ENCODE measurements around the gene CABP4. TPM values are rescaled to one million over a fixed set of nuclear protein-coding genes. Genes with fewer than 3 reads are reported as not detected.
"Not testable (repeated sequence)": the region's sequence is repeated elsewhere in the genome, so short reads cannot be mapped to it uniquely, and the experiment has no call there.

Gene CABP4
- total RNA-seq, 2 donors from 2014 or later = 5.3 to 5.7 TPM

DNA sequence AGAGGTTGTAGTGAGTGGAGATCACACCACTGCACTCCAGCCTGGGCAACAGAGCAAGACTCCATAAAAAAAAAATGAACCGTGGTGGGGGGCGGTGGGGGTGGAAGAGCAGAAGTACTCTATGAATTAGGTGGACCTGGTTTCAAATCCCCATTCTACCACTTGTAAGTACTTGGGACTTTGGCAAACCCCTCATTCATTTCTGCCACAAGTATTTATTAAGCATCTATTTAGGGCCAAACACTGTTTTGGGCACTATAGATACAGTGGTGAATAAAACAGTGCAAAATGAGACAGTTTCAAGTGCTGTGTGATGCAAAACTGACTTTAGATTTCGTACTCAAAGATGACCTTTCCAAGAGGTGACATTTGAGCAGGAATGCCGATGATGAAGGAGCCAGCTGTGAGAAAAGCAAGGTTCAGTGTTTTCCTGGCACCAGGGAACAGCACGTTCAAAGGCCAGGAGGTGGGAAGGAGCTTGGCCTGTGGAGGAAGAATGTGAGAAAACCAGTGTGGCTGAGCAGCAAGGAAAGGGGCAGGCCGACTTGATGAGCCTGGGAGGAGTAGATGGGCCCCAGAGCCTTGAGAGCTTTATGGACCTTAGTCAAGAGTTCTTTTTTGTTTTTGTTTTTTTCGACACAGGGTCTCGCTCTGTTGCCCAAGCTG lies 15.3 kb downstream of the CABP4 start:
- TF ChIP-seq, protein P1, sequence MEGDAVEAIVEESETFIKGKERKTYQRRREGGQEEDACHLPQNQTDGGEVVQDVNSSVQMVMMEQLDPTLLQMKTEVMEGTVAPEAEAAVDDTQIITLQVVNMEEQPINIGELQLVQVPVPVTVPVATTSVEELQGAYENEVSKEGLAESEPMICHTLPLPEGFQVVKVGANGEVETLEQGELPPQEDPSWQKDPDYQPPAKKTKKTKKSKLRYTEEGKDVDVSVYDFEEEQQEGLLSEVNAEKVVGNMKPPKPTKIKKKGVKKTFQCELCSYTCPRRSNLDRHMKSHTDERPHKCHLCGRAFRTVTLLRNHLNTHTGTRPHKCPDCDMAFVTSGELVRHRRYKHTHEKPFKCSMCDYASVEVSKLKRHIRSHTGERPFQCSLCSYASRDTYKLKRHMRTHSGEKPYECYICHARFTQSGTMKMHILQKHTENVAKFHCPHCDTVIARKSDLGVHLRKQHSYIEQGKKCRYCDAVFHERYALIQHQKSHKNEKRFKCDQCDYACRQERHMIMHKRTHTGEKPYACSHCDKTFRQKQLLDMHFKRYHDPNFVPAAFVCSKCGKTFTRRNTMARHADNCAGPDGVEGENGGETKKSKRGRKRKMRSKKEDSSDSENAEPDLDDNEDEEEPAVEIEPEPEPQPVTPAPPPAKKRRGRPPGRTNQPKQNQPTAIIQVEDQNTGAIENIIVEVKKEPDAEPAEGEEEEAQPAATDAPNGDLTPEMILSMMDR (IDR thresholded peaks at IDR 0.05) = no peak
- no peak overlapping the region for H3K4me3 ChIP-seq
- H3K27me3 ChIP-seq (replicated peaks; ENCODE audit: insufficient read depth) = no peaks in the 10 kb centered on the region
- no peaks in the 10 kb centered on the region for H3K9me3 ChIP-seq
- peaks cover 10 to 31% of the 10 kb centered on the region in 2 donors for H3K4me1 ChIP-seq (ENCODE audit: control insufficient read depth in 1 of 2, low read depth in 2 of 2)
- no peak overlapping the region for H3K27ac ChIP-seq
- H3K36me3 ChIP-seq = no peaks in the 10 kb centered on the region
- ATAC-seq (ENCODE audit: insufficient number of reproducible peaks, low FRiP score, low read depth) = no peak
- no peak for DNase-seq (ENCODE audit: low spot score)

DNA sequence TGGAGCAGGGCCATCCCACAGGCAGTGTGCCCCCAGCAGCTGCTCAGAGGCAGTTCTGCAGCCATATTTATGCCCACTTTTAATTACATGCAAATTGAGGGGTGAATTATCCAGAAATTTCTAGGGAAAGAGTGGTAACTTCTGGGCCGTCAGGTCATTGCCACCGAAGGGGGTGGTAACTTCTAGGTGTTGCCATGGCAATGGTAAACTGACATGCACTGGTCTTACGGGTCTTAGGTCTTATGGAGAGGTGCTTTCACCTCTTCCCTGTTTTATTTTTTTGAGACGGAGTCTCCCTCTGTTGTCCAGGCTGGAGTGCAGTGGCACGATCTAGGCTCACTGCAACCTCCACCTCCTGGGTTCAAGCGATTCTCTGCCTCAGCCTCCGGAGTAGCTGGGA lies 17.7 kb downstream of the CABP4 start:
- TF ChIP-seq, protein P1 (IDR thresholded peaks at IDR 0.05) = no peak
- H3K27me3 ChIP-seq (replicated peaks; ENCODE audit: insufficient read depth) = no peaks in the 10 kb centered on the region
- ATAC-seq (ENCODE audit: insufficient number of reproducible peaks, low FRiP score, low read depth) = no peak
- no peaks in the 10 kb centered on the region for H3K36me3 ChIP-seq
- DNase-seq (ENCODE audit: low spot score) = no peak
- H3K4me3 ChIP-seq = no peak overlapping the region
- peaks cover 5 to 13% of the 10 kb centered on the region in 2 donors for H3K4me1 ChIP-seq (ENCODE audit: control insufficient read depth in 1 of 2, low read depth in 2 of 2)
- H3K9me3 ChIP-seq = no peaks in the 10 kb centered on the region
- no peak overlapping the region for H3K27ac ChIP-seq

DNA sequence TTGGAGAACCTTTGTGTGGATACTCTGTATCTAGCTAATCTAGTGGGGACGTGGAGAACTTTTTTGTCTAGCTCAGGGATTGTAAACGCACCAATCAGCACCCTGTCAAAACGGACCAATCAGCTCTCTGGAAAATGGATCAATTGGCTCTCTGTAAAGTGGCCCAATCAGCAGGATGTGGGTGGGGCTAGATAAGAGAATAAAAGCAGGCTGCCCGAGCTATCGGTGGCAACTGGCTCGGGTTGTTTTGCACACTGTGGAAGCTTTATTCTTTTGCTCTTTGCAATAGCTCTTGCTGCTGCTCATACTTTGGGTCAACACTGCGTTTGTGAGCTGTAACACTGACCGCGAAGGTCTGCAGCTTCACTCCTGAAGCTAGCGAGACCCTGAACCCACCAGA lies 21.5 kb downstream of the CABP4 start:
- ATAC-seq (ENCODE audit: insufficient number of reproducible peaks, low FRiP score, low read depth); H3K36me3 ChIP-seq; H3K9me3 ChIP-seq; H3K4me3 ChIP-seq; DNase-seq (ENCODE audit: low spot score); H3K27ac ChIP-seq; H3K27me3 ChIP-seq (replicated peaks; ENCODE audit: insufficient read depth); H3K4me1 ChIP-seq (ENCODE audit: control insufficient read depth in 1 of 2, low read depth in 2 of 2): not testable (repeated sequence)

DNA sequence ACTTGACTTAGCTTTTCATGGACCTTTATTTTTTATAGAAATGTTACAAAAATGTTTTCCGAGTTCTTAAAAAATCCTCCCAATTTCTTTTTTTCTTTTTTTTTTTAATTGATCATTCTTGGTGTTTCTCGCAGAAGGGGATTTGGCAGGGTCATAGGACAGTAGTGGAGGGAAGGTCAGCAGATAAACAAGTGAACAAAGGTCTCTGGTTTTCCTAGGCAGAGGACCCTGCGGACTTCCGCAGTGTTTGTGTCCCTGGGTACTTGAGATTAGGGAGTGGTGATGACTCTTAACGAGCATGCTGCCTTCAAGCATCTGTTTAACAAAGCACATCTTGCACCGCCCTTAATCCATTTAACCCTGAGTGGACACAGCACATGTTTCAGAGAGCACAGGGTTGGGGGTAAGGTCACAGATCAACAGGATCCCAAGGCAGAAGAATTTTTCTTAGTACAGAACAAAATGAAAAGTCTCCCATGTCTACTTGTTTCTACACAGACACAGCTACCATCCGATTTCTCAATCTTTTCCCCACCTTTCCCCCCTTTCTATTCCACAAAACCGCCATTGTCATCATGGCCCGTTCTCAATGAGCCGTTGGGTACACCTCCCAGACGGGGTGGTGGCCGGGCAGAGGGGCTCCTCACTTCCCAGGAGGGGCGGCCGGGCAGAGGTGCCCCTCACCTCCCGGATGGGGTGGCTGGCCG lies 22.3 kb downstream of the CABP4 start:
- DNase-seq (ENCODE audit: low spot score); H3K36me3 ChIP-seq; H3K9me3 ChIP-seq; ATAC-seq (ENCODE audit: insufficient number of reproducible peaks, low FRiP score, low read depth); H3K27me3 ChIP-seq (replicated peaks; ENCODE audit: insufficient read depth); H3K4me3 ChIP-seq; H3K4me1 ChIP-seq (ENCODE audit: control insufficient read depth in 1 of 2, low read depth in 2 of 2); H3K27ac ChIP-seq: not testable (repeated sequence)

DNA sequence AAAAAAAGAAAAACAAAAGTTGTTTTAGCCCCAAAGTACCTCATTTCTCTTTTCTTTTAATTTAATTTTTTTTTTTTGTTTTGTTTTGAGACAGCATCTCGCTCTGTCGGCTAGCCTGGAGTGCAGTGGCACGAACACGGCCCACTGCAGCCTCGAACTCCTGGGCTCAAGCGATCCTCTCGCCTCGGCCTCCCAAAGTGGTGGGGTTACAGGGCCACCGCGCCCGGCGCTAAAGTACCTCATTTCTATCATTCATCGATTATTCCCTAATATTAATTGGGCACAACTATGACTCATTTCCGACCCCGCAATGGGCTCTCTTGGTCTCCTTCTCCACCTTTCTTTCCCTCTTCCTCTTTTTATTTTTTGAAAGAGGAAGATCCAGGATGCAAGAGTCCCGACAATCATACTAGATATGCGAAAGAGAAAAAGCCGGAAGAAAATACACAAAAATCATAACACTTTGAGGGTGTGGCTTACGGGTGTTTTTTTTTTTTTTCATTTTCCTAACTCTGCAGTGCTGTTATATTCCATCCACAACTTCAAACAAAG lies 27.2 kb downstream of the CABP4 start:
- Histone ChIP-seq H3K9me3 (no peaks in the 10 kb centered on the region), H3K27ac (peak overlapping the region; percentile 75 to 78), H3K4me3 (peak overlapping the region; percentile 72), H3K27me3 (replicated peaks; ENCODE audit: insufficient read depth) (no peaks in the 10 kb centered on the region), H3K36me3 (no peaks in the 10 kb centered on the region), H3K4me1 (ENCODE audit: control insufficient read depth in 1 of 2, low read depth in 2 of 2) (peaks cover 18 to 27% of the 10 kb centered on the region in 2 donors)
- ATAC-seq (ENCODE audit: insufficient number of reproducible peaks, low FRiP score, low read depth) = no peak
- no peak for DNase-seq (ENCODE audit: low spot score)
- TF ChIP-seq, protein P1 (IDR thresholded peaks at IDR 0.05) = no peak
